ENCODE measurements around the gene ZNF84.
A peak's percentile ranks its signal among the peaks of the same experiment; 100 is the strongest.

The ZNF84 gene

DNA sequence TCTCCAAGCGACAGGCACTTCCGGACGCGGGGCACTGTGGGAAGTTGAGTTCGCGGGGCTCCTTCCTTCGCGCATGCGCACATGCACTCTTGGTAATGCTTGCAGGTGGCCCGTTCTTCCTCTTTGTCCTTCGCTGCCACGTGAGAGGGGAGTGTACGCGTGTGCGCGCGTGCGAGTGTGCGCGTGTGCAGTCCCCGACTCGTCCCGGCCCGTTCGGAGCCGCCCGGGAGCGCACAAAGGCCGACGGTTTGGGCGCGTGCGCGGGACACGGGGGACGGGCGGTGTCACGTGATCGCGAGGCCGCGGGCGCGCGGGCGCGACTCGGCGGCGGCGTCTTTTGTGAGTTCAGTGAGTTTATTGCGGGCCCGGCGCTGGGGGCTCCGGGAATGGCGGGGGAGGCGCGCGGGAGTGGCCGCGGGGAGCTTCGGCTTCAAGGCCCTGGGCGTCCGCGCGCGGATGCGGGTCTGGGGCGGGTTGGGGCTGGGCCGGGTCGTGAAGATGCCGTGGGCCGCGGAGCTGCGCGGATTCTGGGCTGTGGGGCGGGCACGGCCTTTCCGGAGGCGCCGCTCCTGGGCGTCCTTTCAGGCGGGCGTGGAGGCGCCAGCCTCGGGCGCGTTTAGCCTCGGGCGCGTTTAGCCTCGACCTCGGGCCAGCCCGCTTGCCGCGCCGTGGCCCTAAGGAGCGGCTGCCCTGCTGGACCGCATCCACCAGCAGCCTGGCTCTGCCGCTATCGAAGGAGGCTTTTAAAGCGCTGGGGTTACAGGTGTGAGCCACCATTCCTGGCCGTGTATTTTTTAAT lies at the start of gene ZNF84:
Gene ZNF84 (plus strand): TSS at position 303 of the 799 bp plus-strand sequence. CDS start 3,959 bp downstream, outside the sequence.
- DNase-seq = peak; percentile 97

DNA sequence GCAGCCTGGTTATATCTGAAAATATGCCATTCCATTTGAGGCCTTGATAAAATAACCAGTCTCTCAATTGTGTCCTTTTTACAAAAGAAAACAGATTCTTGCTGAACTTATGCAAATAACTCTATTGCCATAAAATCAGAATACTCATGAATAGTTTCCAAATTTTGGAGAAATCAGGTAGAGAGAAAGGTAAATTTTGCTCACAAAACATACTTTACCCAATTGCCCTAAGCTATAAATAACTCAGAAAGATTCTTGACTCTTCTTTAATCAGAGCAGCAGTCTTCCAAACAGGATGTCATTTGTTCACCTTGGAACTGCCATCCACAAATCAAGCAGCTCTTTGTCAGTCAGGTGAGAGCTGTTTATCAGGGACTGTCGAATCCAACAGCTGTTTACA lies 38.6 kb upstream of the ZNF84 start:
- DNase-seq = no peak

DNA sequence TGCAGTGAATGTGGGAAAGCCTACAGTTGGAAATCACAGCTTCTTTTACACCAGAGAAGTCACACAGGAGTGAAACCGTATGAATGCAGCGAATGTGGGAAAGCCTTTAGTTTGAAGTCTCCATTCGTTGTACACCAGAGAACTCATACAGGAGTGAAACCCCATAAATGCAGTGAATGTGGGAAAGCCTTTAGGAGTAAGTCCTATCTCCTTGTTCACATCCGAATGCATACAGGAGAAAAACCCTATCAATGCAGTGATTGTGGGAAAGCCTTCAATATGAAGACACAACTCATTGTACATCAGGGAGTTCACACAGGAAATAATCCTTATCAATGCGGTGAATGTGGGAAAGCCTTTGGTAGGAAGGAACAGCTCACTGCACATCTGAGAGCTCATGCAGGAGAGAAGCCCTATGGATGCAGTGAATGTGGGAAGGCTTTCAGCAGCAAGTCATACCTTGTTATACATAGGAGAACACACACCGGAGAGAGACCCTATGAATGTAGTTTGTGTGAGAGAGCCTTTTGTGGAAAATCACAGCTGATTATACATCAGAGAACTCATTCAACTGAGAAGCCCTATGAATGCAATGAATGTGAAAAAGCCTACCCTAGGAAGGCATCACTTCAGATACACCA lies 26.5 kb upstream of the ZNF84 start:
- no peak for DNase-seq

DNA sequence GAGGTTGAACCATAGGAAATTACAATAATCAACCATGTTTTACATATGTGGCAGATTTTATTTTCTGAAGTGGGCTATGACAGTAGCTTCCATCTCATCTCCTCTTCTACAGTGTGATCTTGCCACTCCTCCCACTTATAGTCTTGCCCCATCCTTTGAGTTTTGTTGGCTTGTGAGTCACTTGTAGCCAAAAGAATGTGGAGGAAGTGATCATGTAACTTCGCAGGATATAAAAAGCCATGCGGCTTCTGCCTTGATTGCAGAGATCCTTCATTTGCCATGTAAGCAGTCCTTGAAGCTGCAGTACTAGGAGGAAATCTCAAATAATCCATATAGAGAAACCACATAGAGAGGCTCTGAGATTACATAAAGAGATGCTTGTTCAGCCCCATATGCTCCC lies 13.7 kb upstream of the ZNF84 start:
- DNase-seq = no peak

DNA sequence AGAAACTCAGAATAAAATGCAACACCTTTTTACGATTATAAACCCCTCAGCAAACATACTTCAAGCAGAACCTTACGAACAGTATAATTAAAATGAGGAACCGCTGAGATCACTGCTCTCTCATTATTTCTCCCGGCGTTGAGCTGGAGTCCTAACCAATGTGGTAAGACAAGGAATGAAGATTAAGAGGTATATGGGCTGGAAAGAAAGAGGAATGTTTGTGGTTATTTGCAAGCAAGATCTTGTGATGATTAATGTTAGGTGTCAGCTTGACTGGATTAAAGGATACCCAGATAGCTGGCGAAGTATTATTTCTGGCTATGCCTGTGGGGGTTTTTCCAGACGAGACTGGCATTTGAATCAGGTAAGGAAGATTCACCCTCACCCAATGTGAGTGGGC lies 10.3 kb upstream of the ZNF84 start:
- no peak for DNase-seq

DNA sequence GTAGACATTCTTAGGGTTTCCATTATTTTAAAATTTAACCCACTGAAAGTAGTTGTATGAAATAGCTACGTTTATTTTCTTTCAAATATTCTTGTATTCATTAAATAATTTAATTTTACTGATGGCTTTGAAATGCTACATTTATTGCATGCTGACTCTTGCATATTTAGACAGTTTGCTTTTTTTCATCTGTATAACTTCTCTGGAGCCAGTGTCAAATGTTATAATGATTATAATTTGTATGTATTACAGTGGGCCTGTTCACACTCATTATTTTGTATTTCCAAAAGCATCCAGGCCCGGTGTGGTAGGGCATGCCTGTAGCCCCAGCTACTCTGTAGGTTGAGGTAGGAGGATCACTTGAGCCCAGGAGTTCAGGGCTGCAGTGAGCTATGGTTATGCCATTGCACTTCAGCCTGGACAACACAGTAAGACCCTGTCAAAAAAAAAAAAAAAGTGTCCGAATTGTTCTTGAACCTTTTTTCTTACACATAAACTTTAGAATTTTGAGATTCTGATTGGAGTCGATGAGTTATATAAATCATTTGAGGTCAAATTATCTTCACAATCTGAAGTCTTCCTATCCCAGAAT lies 905 bp downstream of the ZNF84 start:
- no peak for DNase-seq

DNA sequence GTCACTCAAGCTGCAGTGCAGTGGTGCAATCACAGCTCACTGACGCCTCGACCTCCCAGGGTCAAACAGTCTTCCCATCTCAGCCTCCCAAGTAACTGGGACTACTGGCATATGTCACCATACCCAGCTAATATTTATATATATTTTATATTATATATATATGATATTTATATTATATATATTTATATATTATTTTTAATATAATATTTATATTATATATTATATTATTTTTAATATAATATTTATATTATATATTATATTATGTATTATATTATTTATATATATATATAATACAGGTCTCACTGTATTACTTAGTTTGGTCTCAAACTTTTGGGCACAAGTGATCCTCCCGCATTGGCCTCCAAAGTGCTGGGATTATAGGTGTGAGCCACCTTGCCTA lies 9.4 kb downstream of the ZNF84 start:
- DNase-seq = no peak

DNA sequence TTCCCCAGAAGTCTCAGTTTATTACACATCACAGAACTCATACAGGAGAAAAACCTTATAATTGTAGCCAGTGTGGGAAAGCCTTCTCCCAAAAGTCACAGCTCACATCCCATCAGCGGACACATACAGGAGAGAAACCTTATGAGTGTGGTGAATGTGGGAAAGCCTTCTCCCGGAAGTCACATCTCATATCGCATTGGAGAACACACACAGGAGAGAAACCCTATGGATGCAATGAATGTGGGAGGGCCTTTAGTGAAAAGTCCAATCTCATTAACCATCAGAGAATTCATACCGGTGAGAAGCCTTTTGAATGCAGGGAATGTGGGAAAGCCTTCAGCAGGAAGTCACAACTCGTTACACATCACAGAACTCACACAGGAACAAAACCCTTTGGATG lies 20.1 kb downstream of the ZNF84 start:
- no peak for DNase-seq

DNA sequence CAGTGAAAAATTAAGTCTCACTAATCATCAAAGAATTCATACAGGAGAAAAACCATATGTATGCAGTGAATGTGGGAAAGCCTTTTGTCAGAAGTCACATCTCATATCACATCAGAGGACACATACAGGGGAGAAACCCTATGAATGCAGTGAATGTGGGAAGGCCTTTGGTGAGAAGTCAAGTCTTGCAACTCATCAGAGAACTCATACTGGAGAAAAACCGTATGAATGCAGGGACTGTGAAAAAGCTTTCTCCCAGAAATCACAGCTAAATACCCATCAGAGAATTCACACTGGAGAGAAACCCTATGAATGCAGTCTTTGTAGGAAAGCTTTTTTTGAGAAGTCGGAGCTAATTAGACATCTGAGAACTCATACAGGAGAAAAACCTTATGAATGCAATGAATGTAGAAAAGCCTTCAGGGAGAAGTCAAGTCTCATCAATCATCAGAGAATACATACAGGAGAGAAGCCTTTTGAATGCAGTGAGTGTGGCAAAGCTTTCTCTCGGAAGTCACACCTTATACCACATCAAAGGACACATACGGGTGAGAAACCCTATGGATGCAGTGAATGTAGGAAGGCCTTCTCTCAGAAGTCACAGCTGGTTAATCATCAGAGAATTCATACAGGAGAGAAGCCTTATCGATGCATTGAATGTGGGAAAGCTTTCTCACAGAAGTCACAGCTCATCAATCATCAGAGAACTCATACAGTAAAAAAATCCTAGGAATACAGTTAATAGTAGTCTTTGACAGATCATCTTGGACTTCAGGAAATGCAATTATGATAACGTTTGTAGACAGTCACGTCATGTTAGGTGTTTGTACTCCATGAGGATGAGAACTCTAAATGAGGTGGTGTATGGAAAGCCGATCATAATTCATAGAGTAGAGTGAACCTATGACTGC lies 21.1 kb downstream of the ZNF84 start:
- no peak for DNase-seq

DNA sequence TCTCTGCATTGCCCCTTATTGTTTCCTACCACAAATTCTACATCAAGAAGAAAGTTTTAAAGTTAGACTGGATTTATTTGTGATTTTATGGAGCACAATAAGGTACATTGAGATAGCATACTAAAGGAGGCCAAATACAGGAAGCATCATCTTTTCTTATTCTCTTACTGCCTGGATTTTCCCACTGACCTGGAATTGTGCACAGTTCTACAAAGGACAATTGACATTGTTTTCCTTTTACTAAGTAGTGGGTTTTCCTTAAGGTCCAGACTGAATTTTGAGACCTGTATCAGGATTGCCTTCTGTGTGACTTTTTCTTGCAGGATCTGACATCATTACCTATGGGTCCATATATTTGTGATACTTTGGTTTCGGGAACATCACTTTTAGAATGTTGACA lies 24.6 kb downstream of the ZNF84 start:
- DNase-seq = no peak

DNA sequence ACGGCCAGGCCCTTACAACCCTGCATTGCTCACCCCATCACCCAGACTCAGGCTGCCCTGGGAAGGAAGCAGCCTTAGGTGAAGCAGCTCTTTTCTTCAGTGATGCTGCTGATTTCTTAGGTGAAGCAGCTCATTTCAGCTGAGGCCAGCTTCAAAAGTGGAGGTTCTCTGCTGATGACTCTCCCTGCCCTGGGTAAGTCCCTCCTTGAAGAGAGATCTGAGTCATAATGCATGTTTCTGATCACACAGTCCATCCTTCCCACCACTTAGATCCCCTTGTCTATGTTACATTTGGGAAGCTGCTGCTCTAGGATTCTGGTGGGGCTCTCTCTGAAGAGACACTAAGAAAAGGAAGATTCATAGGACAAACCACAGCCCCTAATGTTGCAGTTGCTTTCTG lies 26.2 kb downstream of the ZNF84 start:
- DNase-seq = no peak

DNA sequence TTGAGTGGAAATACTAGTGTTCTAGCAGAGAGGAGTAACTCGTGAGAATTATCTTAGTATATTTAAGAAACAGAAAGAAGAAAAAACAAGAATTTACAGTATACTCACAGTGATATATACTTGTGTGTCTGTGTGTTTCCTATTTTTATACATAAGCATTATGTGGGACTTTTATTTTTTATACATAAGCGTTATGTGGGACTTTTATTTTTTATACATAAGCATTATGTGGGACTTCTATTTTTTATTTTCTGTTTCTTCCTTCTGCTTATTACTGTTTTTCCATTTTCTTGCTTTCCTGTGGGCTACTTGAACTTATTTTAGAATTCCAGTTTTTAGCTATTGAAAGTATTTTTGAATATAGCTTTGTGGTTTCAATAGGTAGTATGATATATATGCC lies 36.5 kb downstream of the ZNF84 start:
- DNase-seq = no peak

DNA sequence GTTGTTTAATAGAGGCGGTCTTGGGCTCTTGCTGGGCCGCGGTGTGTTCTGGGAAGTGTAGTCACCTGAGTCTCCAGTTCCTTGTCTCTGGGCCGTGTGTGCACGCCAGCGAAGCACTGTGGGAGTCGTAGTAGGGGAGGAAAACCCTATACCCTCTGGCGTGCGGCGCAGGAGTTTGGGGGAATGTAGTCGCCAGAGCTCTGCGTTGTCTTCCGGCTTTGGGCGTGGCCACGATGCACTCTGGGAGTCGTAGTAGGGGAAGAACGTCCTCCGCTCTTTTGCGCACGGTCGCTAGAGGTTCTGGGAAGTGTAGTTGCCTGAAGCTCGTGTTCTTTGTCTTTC lies 42.7 kb downstream of the ZNF84 start:
- peak; percentile 99 for DNase-seq

DNA sequence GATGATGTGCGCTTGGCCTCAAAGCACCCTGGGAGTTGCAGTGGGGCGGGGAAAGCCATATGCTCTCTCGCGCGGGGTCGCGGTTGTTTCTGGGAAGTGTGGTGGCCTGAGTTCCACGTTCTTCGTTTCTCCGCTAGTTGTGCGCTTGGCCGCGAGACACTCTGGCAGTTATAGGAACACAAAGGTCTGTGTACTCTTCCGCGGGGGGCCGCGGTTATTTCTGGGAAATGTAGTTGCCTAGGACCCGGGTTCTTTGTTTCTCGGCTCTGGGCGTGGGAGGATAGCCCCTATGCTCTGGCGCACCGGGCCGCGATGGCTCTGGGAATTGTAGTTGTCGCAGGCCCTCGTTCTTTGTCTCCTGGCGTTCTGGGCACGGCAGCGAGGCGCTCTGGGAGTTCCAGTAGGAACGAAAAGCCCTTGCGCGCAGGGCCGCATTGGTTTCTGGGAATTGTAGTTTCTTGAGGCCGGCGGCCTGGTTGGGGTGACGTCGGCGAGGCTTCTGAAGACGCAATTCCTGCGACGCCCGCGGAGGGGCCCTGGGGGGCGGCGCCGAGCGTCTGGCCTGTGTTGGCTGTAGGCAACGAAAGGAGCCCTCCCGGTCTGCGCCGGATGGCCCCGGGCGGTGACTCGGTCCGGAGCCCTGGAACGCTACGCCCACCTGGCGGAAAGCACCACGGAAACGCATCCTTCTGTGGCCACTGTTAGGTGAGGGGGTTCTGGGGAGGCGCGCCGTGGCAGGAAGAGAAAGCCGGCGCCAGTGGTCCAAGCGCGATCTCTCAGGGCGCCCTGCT lies 43.3 kb downstream of the ZNF84 start, which contains the start of gene ZNF140:
Gene ZNF140 (plus strand): TSS at position 556 of the 791 bp plus-strand sequence. CDS start 398 bp downstream, outside the sequence.
- peak; percentile 99 for DNase-seq

DNA sequence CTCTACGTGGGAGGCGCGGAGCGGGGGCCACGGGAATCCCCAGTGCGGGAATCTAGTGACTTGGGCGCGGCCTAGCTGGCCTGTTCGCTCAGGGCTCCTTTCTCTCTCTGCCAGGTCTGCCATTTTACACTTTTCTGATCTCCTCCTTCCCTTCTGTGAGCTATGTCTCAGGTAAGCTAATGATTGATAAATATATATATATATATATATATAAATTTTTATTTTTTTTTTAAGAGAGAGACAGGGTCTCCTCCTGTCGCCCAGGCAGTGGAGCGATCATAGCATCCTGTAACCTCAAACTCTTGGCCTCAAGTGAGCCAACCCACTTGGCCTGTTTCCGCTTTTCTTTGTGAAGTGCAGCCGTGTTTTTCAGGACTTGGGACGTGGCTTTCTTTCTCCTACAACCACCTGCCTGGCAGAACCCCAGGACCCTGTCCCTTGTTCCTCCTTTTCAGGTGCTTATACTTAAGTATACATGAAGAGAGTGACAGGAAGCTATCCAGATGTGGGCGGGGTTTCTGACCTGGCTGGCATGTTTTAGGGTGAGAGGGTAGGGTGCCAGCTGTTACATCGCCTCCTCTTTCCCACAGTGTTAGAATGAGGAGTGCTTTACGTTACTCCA lies 44.0 kb downstream of the ZNF84 start:
- DNase-seq = no peak

DNA sequence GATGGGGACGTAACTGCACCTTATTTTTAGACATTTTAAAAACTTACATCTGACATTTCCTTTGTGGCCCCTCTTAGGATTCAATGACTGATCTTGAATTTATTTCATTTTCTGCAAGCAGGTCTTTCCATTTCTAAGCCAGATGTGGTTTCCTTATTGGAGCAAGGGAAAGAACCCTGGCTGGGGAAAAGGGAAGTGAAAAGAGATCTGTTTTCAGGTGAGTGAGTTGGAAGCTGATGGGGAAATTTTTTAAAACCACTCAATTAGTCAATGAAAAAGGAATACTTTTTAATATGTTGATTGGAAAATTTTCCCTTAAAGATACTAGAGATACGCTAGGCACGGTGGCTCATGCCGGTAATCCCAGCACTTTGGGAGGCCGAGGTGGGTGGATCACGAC lies 46.0 kb downstream of the ZNF84 start:
- no peak for DNase-seq

DNA sequence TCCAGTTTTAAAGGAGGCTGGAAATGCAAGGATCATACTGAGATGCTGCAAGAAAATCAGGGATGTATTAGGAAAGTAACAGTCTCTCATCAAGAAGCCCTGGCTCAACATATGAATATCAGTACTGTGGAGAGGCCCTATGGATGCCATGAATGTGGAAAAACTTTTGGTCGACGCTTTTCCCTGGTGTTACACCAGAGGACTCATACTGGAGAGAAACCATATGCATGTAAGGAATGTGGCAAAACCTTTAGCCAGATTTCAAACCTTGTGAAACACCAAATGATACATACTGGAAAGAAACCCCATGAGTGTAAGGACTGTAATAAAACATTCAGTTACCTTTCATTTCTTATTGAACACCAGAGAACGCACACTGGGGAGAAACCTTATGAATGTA lies 68.3 kb downstream of the ZNF84 start:
- DNase-seq = no peak

DNA sequence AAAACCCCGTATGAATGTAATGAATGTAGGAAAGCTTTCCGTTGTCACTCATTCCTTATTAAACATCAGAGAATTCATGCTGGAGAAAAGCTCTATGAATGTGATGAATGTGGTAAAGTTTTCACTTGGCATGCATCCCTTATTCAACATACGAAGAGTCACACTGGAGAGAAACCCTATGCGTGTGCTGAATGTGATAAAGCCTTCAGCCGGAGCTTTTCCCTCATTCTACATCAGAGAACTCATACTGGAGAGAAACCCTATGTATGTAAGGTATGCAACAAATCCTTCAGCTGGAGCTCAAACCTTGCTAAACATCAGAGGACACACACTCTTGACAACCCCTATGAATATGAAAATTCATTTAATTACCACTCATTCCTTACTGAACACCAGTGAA lies 68.9 kb downstream of the ZNF84 start:
- no peak for DNase-seq

DNA sequence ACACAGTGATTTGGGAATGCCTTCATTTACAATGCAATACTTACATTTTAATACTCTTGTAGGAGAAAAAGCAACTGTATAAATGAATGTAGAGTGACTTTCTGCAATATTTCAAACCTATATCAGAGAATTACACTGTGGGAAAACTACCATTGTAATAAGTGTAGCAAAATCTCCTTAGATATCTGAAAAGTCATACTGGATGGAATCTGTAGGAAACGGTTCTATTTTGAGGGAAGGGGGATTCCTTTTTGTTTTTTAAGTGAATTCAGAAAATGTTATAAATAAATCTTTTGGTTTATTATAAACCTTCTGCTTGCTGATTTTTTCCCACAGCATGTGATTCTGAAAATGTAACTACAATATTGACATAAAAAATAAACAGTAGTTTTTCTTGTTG lies 69.8 kb downstream of the ZNF84 start:
- no peak for DNase-seq

DNA sequence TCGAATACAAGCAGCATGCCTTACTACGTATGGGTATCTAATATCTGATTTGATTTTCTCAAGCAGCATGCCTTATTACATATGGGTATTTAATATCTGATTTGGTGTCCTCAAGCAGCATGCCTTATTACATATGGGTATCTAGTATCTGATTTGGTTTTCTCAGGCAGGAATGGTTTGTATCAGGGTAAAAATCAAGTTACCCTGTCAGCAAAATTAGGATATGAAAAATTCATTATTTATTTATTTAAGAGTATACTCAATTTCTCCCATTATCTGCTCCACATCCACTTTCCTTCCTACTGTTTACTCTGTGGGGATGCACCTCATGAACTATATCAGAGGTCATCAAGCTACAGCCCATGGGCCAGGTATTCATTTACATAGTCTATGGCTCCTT lies 70.8 kb downstream of the ZNF84 start:
- no peak for DNase-seq
